GM19023 (cell line): Measurements from ENCODE around the gene ARFGAP3.

ENCODE experiments used
- ATAC-seq: cut with Tn5 transposase; IDR thresholded peaks from one replicate; pipeline ENCODE4 v1.9.1; 2021; ENCODE audit warnings: mild to moderate bottlenecking, moderate library complexity; ENCODE audit not compliant: unreplicated experiment

Gene ARFGAP3

GRCh38 chr22:42825796-42826195 lies 31.3 kb downstream of the ARFGAP3 start:
- ATAC-seq, result no peak

- ATAC-seq, result no peak
Measured at GRCh38 chr22:42821386-42821785, 35.7 kb downstream of the ARFGAP3 start.

- ATAC-seq, result no peak
Measured at GRCh38 chr22:42820045-42820763, 36.9 kb downstream of the ARFGAP3 start.

GRCh38 chr22:42819412-42820044 lies 37.5 kb downstream of the ARFGAP3 start:
- no peak for ATAC-seq

- no peak for ATAC-seq
Measured at GRCh38 chr22:42817556-42817955, 39.5 kb downstream of the ARFGAP3 start.

GRCh38 chr22:42816336-42816735 lies 40.7 kb downstream of the ARFGAP3 start:
- ATAC-seq, result no peak

- no peak for ATAC-seq
Measured at GRCh38 chr22:42814616-42815015, 42.5 kb downstream of the ARFGAP3 start.

- no peak for ATAC-seq
Measured at GRCh38 chr22:42814215-42814614, 42.9 kb downstream of the ARFGAP3 start.

- ATAC-seq, result no peak
Measured at GRCh38 chr22:42813501-42813900, 43.6 kb downstream of the ARFGAP3 start.

GRCh38 chr22:42811459-42811858 lies 45.6 kb downstream of the ARFGAP3 start:
- ATAC-seq, result no peak

- ATAC-seq, result no peak
Measured at GRCh38 chr22:42808521-42808920, 48.6 kb downstream of the ARFGAP3 start.

GRCh38 chr22:42807185-42807584 lies 49.9 kb downstream of the ARFGAP3 start:
- no peak for ATAC-seq

- no peak for ATAC-seq
Measured at GRCh38 chr22:42805998-42806830, 50.9 kb downstream of the ARFGAP3 start.

GRCh38 chr22:42805016-42805997 lies 51.8 kb downstream of the ARFGAP3 start:
- ATAC-seq, result no peak

- ATAC-seq, result no peak
Measured at GRCh38 chr22:42803389-42803788, 53.7 kb downstream of the ARFGAP3 start.

- ATAC-seq, result no peak
Measured at GRCh38 chr22:42801252-42802080, 55.6 kb downstream of the ARFGAP3 start.

- ATAC-seq, result no peak
Measured at GRCh38 chr22:42800451-42801251, 56.4 kb downstream of the ARFGAP3 start.

GRCh38 chr22:42799461-42800405 lies 57.3 kb downstream of the ARFGAP3 start:
- ATAC-seq, result no peak
